ENCODE measurements around the gene CRTAC1.

DNA sequence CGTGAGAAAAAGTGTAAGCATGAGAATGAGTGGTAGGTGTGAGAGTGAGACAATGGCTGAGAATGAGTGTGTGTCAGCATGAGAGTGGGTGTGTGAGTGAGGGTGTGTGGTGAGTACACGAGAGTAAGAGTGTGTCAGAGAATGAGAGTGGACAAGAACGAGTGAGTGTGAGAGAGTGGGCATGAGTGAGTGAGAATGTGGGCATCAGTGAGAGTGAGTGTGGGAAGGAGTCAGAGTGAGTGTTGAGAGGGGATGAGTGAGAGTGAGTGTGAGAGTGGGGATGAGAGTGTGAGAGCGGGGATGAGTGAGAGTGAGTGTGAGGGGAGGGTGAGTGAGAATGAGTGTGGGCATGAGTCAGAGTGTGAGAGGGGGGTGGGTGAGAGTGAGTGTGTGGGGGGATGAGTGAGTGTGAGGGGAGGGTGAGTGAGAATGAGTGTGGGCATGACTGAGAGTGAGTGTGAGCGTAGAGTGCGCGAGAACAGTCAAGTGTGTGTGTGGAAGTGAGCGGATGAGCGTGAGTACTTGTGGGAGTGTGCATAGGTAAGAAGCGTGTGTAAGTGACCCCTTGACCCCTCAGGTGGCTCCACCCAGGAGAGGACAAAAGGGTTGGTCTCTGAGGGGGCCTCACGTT is 105.0 kb downstream of the CRTAC1 start:
- TF ChIP-seq, protein P1, sequence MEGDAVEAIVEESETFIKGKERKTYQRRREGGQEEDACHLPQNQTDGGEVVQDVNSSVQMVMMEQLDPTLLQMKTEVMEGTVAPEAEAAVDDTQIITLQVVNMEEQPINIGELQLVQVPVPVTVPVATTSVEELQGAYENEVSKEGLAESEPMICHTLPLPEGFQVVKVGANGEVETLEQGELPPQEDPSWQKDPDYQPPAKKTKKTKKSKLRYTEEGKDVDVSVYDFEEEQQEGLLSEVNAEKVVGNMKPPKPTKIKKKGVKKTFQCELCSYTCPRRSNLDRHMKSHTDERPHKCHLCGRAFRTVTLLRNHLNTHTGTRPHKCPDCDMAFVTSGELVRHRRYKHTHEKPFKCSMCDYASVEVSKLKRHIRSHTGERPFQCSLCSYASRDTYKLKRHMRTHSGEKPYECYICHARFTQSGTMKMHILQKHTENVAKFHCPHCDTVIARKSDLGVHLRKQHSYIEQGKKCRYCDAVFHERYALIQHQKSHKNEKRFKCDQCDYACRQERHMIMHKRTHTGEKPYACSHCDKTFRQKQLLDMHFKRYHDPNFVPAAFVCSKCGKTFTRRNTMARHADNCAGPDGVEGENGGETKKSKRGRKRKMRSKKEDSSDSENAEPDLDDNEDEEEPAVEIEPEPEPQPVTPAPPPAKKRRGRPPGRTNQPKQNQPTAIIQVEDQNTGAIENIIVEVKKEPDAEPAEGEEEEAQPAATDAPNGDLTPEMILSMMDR (IDR thresholded peaks at IDR 0.05 in 2 of 3, conservative IDR thresholded peaks at IDR 0.05 in 1 of 3; ENCODE audit: borderline replicate concordance in 1 of 3, insufficient read depth in 1 of 3, low read depth in 2 of 3, low read length in 2 of 3) = no peak
- no peak for TF ChIP-seq EZH2 (IDR thresholded peaks at IDR 0.05)

Data from HCT116 (cell line).